Astrocyte (in vitro differentiated cells and primary cell): Measurements from ENCODE around the gene ETV7.

Source experiments
- CTCF ChIP-seq: IDR thresholded peaks from 2 replicates; pipeline ENCODE4 v1.5.1; 2011; ENCODE audit warnings: low read depth, mild to moderate bottlenecking, inconsistent platforms, low read length, moderate library complexity; ENCODE audit not compliant: insufficient read depth
- EZH2 ChIP-seq: IDR thresholded peaks from 2 replicates; pipeline ENCODE4 v1.6.1; 2012; ENCODE audit warnings: mild to moderate bottlenecking, low read length, inconsistent platforms; ENCODE audit not compliant: insufficient read depth

GRCh38 chr6:36430351-36430750 lies 42.9 kb upstream of the ETV7 start:
- no peak for TF ChIP-seq CTCF
- no peak for TF ChIP-seq EZH2
